Endothelial cell of umbilical vein (primary cell): ENCODE measurements around the gene PDCD1LG2. TPM values are rescaled to one million over a fixed set of nuclear protein-coding genes. Genes with fewer than 3 reads are reported as not detected.

Experiments
- BruUV-seq: library from RNA; stranded (reverse); fragments of 400-500 nt; replicated peaks from 2 replicates; lab custom pipeline; 2021; lab: Mats Ljungman, UMichigan
- CTCF ChIA-PET: fragments of 300-600, 350-600 bp; sonication (Branson Sonifier 250); formaldehyde crosslinking; loops from one replicate; lab custom pipeline; 2021; ENCODE audit warnings: antibody characterized with exemption, inconsistent platforms; lab: Charles Lee
- POLR2A ChIA-PET: fragments of 300-600, 350-600 bp; sonication (Branson Sonifier 250); formaldehyde crosslinking; loops from one replicate; lab custom pipeline; 2021; ENCODE audit warnings: antibody characterized with exemption, inconsistent platforms; lab: Charles Lee
- DNase-seq: peaks from one replicate; pipeline ENCODE4 v3.0.0-alpha.2; 2011; ENCODE audit warnings: low read depth, low spot score
- FAIRE-seq: peaks from 2 replicates; lab custom pipeline; 2011; peaks lifted over from hg19 to GRCh38; lab: Jason Lieb, UNC
- H2AFZ ChIP-seq: 2 replicates; pipeline ENCODE4 v1.6.0; 2012; ENCODE audit warnings: low read depth, low read length, control low read depth, inconsistent platforms
- H3K27ac ChIP-seq: 2 replicates; pipeline ENCODE4 v1.5.1; 2011; ENCODE audit warnings: low read depth, mild to moderate bottlenecking, control low read depth, low read length, moderate library complexity; ENCODE audit not compliant: insufficient read depth
- H3K27me3 ChIP-seq, 2 experiments: 2 replicates each; pipeline versions ENCODE4 v1.6.0 to v1.6.1; 2011; ENCODE audit warnings: low read length in 2 of 2, mixed read lengths in 1 of 2; ENCODE audit not compliant: control insufficient read depth in 2 of 2, insufficient read depth in 2 of 2
- H3K36me3 ChIP-seq, 2 experiments: 2 replicates in 1 of 2; 3 replicates in 1 of 2; pipeline ENCODE4 v1.5.1; 2011; ENCODE audit warnings: low read length in 2 of 2, mild to moderate bottlenecking in 1 of 2, moderate library complexity in 1 of 2; ENCODE audit not compliant: control insufficient read depth in 2 of 2, insufficient read depth in 2 of 2; ENCODE audit errors: extremely low read depth in 1 of 2
- H3K4me1 ChIP-seq: 3 replicates; pipeline ENCODE4 v1.5.1; 2011; ENCODE audit warnings: mild to moderate bottlenecking, low read length; ENCODE audit not compliant: control insufficient read depth, insufficient read depth; ENCODE audit errors: extremely low read depth
- H3K4me2 ChIP-seq: 2 replicates; pipeline ENCODE4 v1.6.1; 2011; ENCODE audit warnings: low read length, control low read depth, mixed read lengths; ENCODE audit not compliant: insufficient read depth
- H3K4me3 ChIP-seq, 3 experiments: fragments of 200-600 bp in 1 of 3; sonication (generic), shearing (Covaris generic) in 1 of 3; replicated peaks in 1 of 3; 2 replicates each; pipeline ENCODE4 v1.5.1; 2011 to 2016; ENCODE audit warnings: control low read depth in 3 of 3, low read length in 3 of 3, mild to moderate bottlenecking in 2 of 3, inconsistent platforms in 1 of 3, low read depth in 1 of 3, moderate library complexity in 1 of 3; ENCODE audit not compliant: insufficient read depth in 1 of 3
- H3K79me2 ChIP-seq: 2 replicates; pipeline ENCODE4 v1.6.0; 2012; ENCODE audit warnings: low read length, inconsistent platforms; ENCODE audit not compliant: control insufficient read depth, insufficient read depth
- H3K9ac ChIP-seq: replicated peaks from 2 replicates; pipeline ENCODE3; 2011; ENCODE audit warnings: low read length, control low read depth; ENCODE audit not compliant: insufficient read depth; ENCODE audit errors: extremely low read depth
- H3K9me1 ChIP-seq: replicated peaks from 3 replicates; pipeline ENCODE4 v1.6.0; 2011; ENCODE audit warnings: mild to moderate bottlenecking, low read length; ENCODE audit not compliant: control insufficient read depth, insufficient read depth; ENCODE audit errors: extremely low read depth
- H3K9me3 ChIP-seq: replicated peaks from 2 replicates; pipeline ENCODE4 v1.5.1; 2012; ENCODE audit warnings: low read length, inconsistent platforms; ENCODE audit not compliant: control insufficient read depth, insufficient read depth
- H4K20me1 ChIP-seq: replicated peaks from 2 replicates; pipeline ENCODE3; 2011; ENCODE audit warnings: mild to moderate bottlenecking, low read length; ENCODE audit not compliant: control insufficient read depth, insufficient read depth; ENCODE audit errors: extremely low read depth
- CTCF ChIP-seq, 2 donors: IDR thresholded peaks; 1 replicate in 1 of 2; 2 replicates in 1 of 2; pipeline ENCODE4 v1.5.1; 2011; ENCODE audit warnings: low read length in 2 of 2, mild to moderate bottlenecking in 2 of 2, moderate library complexity in 2 of 2, control low read depth in 1 of 2, inconsistent platforms in 1 of 2, low read depth in 1 of 2; ENCODE audit not compliant: insufficient read depth in 1 of 2; ENCODE audit errors: extremely low read depth in 1 of 2
- EZH2 ChIP-seq: IDR thresholded peaks from 2 replicates; pipeline ENCODE4 v1.6.1; 2012; ENCODE audit warnings: borderline replicate concordance, low read depth, mild to moderate bottlenecking, moderate library complexity, low read length, inconsistent platforms; ENCODE audit not compliant: severe bottlenecking
- FOS ChIP-seq: IDR thresholded peaks from 2 replicates; pipeline ENCODE4 v1.6.1; 2011; ENCODE audit warnings: mild to moderate bottlenecking, low read length, moderate library complexity, borderline replicate concordance; ENCODE audit not compliant: insufficient read depth
- GATA2 ChIP-seq: IDR thresholded peaks from 2 replicates; pipeline ENCODE4 v1.7.0; 2011; ENCODE audit warnings: low read depth, mild to moderate bottlenecking, moderate library complexity, mixed read lengths, low read length; ENCODE audit not compliant: insufficient read length, insufficient read depth
- JUN ChIP-seq: IDR thresholded peaks from 2 replicates; pipeline ENCODE4 v1.6.1; 2011; ENCODE audit warnings: borderline replicate concordance, low read depth; ENCODE audit not compliant: insufficient read length, insufficient read depth
- MAX ChIP-seq: IDR thresholded peaks from 2 replicates; pipeline ENCODE4 v1.6.1; 2011; ENCODE audit not compliant: insufficient read depth, insufficient read length
- MYC ChIP-seq: IDR thresholded peaks from one replicate; pipeline ENCODE4 v1.6.1; 2011; ENCODE audit warnings: mild to moderate bottlenecking, low read depth, low read length
- POLR2A ChIP-seq: IDR thresholded peaks from 2 replicates; pipeline ENCODE4 v1.6.1; 2012; ENCODE audit warnings: low read depth, mild to moderate bottlenecking, control low read depth, low read length
- POLR2AphosphoS5 ChIP-seq: IDR thresholded peaks from 2 replicates; pipeline ENCODE4 v1.6.1; 2012; ENCODE audit warnings: low read depth, mild to moderate bottlenecking, control low read depth, low read length, moderate library complexity; ENCODE audit not compliant: insufficient read depth
- dilution Hi-C: fragments of 300-500 bp; cut with MboI; formaldehyde crosslinking; loops from one replicate; pipeline ENCODE4 v1.15.0; 2019; ENCODE audit warnings: low sequenced_read_pairs; ENCODE audit not compliant: extremely low pct_ligation_motif_present
- intact Hi-C: fragments of 100-400 bp; cut with micrococcal nuclease; formaldehyde crosslinking; loops from one replicate; pipeline ENCODE4 v1.10.0; 2022
- polyA plus RNA-seq, 4 experiments: library from polyadenylated mRNA; depleted of rRNA in 3 of 4; stranded (reverse) in 3 of 4; unstranded in 1 of 4; fragments of >200 nt; gene quantifications; 2 replicates each; pipeline versions ENCODE4 v1.2.1 to v1.2.3, GENCODE V29; 2011 to 2012; ENCODE audit warnings: missing spikeins in 1 of 4
- total RNA-seq: library from RNA; stranded (reverse); gene quantifications from 2 replicates; pipeline ENCODE4 v1.2.3, GENCODE V29; 2021

The PDCD1LG2 gene
- total and polyA plus RNA-seq, 2 donors (not counting 3 experiments of a cell fraction or from before 2014, with no cell fraction given) = 7.9 to 9.5 TPM

DNA sequence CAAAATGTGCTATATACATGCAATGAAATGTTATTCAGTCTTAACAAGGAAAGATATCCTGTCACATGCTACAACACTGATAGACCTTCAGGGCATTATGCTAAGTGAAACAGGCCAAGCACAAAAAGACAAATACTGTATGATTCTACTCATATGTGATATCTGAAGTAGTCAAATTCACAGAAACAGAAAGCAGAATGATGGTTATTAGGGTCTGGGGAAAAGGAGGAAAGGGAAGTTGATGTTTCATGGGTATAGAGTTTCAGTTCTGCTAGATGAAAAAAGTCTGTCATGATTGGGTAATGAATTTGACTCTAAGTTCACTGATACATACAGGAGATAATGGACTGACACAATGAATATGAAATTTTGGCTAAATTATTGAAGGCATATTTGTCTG lies 107.4 kb downstream of the PDCD1LG2 start:
- H3K9me1 ChIP-seq = no peaks in the 10 kb centered on the region
- dilution Hi-C loops (no loop called here), intact Hi-C loops (no loop called here)
- H3K27ac ChIP-seq = no peak overlapping the region
- H3K4me3 ChIP-seq = no peak overlapping the region
- H3K27me3 ChIP-seq = no peaks in the 10 kb centered on the region
- H3K4me1 ChIP-seq = peaks cover 10% of the 10 kb centered on the region
- CTCF ChIA-PET = no interaction called here
- H3K9me3 ChIP-seq = no peaks in the 10 kb centered on the region
- no peaks in the 10 kb centered on the region for H3K36me3 ChIP-seq
- FAIRE-seq = no peak
- no peak overlapping the region for H2AFZ ChIP-seq
- no peaks in the 10 kb centered on the region for H4K20me1 ChIP-seq
- POLR2A ChIA-PET = no interaction called here
- no peak for TF ChIP-seq FOS
- TF ChIP-seq MYC = no peak
- TF ChIP-seq POLR2AphosphoS5 = no peak
- TF ChIP-seq CTCF (IDR thresholded peaks at IDR 0.05; ENCODE audit: extremely low read depth in 1 of 2, insufficient read depth in 1 of 2, low read depth in 1 of 2, low read length in 2 of 2) = no peak
- TF ChIP-seq EZH2 = no peak
- TF ChIP-seq POLR2A = no peak
- no peak for TF ChIP-seq MAX
- TF ChIP-seq GATA2 = no peak
- TF ChIP-seq JUN = no peak
- no peak for DNase-seq
- no peak overlapping the region for H3K4me2 ChIP-seq
- no peak overlapping the region for H3K9ac ChIP-seq
- BruUV-seq = no TSS peak
- no peaks in the 10 kb centered on the region for H3K79me2 ChIP-seq
